Measurements from ENCODE around the gene CACNB4. TPM values are rescaled to one million over a fixed set of nuclear protein-coding genes. Genes with fewer than 3 reads are reported as not detected.

CACNB4 gene
- total and polyA plus RNA-seq, 10 of the 15 experiments (the other 5 are each of a cell fraction or from before 2014, with no cell fraction given) = 2.0 to 21.6 (median 9.3) TPM

DNA sequence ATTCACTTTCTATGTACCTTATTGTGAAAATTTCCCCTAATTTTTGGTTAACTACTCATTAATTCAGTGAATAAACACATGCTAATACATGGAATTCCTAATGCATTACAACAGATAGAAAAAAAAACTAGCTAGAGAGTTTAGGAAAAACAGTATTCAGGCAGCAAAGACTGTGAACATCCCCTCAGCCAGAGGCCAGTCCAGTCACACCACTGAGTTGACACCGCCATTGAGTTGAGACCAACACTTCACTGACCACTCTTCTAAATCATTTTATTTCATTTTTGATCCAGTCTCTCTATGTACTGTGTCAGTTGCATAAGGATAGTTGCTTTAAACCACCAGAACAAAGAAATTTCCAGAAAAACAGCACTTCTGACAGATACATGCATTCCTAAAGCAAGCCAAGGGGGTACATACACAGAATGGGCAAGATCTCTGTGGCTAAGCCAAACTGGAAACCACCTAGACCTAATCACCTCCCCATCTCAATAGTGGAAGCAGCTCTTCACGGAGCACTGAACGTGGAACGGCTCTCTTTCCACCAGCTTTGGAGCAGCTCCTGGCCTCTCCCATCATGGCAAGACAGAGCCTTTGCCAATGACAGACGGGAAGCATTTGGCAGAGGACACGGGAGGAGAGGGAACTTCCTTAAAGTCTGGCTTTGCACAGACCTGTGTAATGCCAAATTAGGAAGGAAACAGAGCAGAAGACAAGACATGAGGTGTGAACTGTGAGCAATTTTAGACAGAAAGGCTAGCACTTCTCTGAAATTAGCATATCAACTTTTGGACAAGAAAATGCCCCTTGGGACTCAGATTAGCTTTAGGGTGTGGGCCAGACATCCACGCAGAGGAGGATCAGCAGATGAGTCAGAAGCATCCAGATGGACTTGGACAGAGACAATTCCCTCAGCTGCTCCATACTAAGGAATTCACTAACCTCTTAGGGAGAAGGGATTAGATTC is 36.4 kb downstream of the CACNB4 start (continued):
- TF ChIP-seq, protein P1, sequence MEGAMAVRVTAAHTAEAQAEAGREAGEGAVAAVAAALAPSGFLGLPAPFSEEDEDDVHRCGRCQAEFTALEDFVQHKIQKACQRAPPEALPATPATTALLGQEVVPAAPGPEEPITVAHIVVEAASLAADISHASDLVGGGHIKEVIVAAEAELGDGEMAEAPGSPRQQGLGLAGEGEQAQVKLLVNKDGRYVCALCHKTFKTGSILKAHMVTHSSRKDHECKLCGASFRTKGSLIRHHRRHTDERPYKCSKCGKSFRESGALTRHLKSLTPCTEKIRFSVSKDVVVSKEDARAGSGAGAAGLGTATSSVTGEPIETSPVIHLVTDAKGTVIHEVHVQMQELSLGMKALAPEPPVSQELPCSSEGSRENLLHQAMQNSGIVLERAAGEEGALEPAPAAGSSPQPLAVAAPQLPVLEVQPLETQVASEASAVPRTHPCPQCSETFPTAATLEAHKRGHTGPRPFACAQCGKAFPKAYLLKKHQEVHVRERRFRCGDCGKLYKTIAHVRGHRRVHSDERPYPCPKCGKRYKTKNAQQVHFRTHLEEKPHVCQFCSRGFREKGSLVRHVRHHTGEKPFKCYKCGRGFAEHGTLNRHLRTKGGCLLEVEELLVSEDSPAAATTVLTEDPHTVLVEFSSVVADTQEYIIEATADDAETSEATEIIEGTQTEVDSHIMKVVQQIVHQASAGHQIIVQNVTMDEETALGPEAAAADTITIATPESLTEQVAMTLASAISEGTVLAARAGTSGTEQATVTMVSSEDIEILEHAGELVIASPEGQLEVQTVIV (IDR thresholded peaks at IDR 0.05; ENCODE audit: borderline replicate concordance, partially characterized antibody) = no peak
- TF ChIP-seq ZNF622 (IDR thresholded peaks at IDR 0.05) (no peak), EZH2 (IDR thresholded peaks at IDR 0.05; ENCODE audit: borderline replicate concordance, control insufficient read depth, low read depth, low read length) (no peak), KAT2A (conservative IDR thresholded peaks at IDR 0.05; ENCODE audit: control insufficient read depth, low read depth, low read length) (no peak), IKZF2 (IDR thresholded peaks at IDR 0.05) (peak; percentile 59 to 63), ZNF274 (IDR thresholded peaks at IDR 0.05; ENCODE audit: insufficient read depth, insufficient read length) (no peak)
- TF ChIP-seq, protein P2, sequence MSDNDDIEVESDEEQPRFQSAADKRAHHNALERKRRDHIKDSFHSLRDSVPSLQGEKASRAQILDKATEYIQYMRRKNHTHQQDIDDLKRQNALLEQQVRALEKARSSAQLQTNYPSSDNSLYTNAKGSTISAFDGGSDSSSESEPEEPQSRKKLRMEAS (IDR thresholded peaks at IDR 0.05; ENCODE audit: low read depth, low read length) = no peak
- TF ChIP-seq, protein P3, sequence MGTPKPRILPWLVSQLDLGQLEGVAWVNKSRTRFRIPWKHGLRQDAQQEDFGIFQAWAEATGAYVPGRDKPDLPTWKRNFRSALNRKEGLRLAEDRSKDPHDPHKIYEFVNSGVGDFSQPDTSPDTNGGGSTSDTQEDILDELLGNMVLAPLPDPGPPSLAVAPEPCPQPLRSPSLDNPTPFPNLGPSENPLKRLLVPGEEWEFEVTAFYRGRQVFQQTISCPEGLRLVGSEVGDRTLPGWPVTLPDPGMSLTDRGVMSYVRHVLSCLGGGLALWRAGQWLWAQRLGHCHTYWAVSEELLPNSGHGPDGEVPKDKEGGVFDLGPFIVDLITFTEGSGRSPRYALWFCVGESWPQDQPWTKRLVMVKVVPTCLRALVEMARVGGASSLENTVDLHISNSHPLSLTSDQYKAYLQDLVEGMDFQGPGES (IDR thresholded peaks at IDR 0.05) = no peak
- TF ChIP-seq, protein P4, sequence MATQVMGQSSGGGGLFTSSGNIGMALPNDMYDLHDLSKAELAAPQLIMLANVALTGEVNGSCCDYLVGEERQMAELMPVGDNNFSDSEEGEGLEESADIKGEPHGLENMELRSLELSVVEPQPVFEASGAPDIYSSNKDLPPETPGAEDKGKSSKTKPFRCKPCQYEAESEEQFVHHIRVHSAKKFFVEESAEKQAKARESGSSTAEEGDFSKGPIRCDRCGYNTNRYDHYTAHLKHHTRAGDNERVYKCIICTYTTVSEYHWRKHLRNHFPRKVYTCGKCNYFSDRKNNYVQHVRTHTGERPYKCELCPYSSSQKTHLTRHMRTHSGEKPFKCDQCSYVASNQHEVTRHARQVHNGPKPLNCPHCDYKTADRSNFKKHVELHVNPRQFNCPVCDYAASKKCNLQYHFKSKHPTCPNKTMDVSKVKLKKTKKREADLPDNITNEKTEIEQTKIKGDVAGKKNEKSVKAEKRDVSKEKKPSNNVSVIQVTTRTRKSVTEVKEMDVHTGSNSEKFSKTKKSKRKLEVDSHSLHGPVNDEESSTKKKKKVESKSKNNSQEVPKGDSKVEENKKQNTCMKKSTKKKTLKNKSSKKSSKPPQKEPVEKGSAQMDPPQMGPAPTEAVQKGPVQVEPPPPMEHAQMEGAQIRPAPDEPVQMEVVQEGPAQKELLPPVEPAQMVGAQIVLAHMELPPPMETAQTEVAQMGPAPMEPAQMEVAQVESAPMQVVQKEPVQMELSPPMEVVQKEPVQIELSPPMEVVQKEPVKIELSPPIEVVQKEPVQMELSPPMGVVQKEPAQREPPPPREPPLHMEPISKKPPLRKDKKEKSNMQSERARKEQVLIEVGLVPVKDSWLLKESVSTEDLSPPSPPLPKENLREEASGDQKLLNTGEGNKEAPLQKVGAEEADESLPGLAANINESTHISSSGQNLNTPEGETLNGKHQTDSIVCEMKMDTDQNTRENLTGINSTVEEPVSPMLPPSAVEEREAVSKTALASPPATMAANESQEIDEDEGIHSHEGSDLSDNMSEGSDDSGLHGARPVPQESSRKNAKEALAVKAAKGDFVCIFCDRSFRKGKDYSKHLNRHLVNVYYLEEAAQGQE (IDR thresholded peaks at IDR 0.05; ENCODE audit: low read depth, low read length) = no peak
